GM19043 (cell line): ENCODE measurements around the gene ENDOV.

Source experiments
- ATAC-seq: cut with Tn5 transposase; IDR thresholded peaks from one replicate; pipeline ENCODE4 v1.9.1; 2021; ENCODE audit warnings: low read depth; ENCODE audit not compliant: unreplicated experiment

Gene ENDOV

GRCh38 chr17:80446645-80447405 lies 31.9 kb downstream of the ENDOV start:
- ATAC-seq, result no peak

GRCh38 chr17:80447790-80448189 lies 32.8 kb downstream of the ENDOV start:
- ATAC-seq, result no peak

GRCh38 chr17:80449194-80449929 lies 34.4 kb downstream of the ENDOV start:
- no peak for ATAC-seq

GRCh38 chr17:80449930-80450576 lies 35.1 kb downstream of the ENDOV start:
- ATAC-seq, result no peak

GRCh38 chr17:80451104-80451775 lies 36.3 kb downstream of the ENDOV start:
- no peak for ATAC-seq

GRCh38 chr17:80452173-80452915 lies 37.4 kb downstream of the ENDOV start:
- ATAC-seq, result no peak

GRCh38 chr17:80453126-80453997 lies 38.4 kb downstream of the ENDOV start:
- no peak for ATAC-seq

- ATAC-seq, result no peak
These were observed 39.1 kb downstream of the ENDOV start for GRCh38 chr17:80453998-80454556.

GRCh38 chr17:80454557-80455335 lies 39.8 kb downstream of the ENDOV start:
- ATAC-seq, result peak; percentile 84

GRCh38 chr17:80455336-80455710 lies 40.4 kb downstream of the ENDOV start:
- ATAC-seq, result peak; percentile 17

- ATAC-seq, result no peak
These were observed 40.8 kb downstream of the ENDOV start for GRCh38 chr17:80455784-80456183.

GRCh38 chr17:80456465-80457235 lies 41.7 kb downstream of the ENDOV start:
- no peak for ATAC-seq

- no peak for ATAC-seq
These were observed 42.4 kb downstream of the ENDOV start for GRCh38 chr17:80457236-80457856.

GRCh38 chr17:80458016-80458415 lies 43.0 kb downstream of the ENDOV start:
- ATAC-seq, result no peak

GRCh38 chr17:80459234-80459633 lies 44.3 kb downstream of the ENDOV start:
- no peak for ATAC-seq

- ATAC-seq, result no peak
These were observed 45.5 kb downstream of the ENDOV start for GRCh38 chr17:80460429-80460834.

- no peak for ATAC-seq
These were observed 46.7 kb downstream of the ENDOV start for GRCh38 chr17:80461528-80462160.
